AG09319 (cell line): ENCODE measurements around the gene TTYH3.

Experiments used
- DNase-seq: peaks from one replicate; pipeline ENCODE4 v3.0.0-alpha.2; 2010; ENCODE audit warnings: low read depth; ENCODE audit errors: extremely low read depth
- CTCF ChIP-seq: IDR thresholded peaks from 2 replicates; pipeline ENCODE4 v1.5.1; 2011; ENCODE audit warnings: low read depth, mild to moderate bottlenecking, inconsistent platforms, low read length, moderate library complexity

The TTYH3 gene

GRCh38 chr7:2644220-2644561 is 12.4 kb downstream of the TTYH3 start:
- TF ChIP-seq CTCF: no peak
- DNase-seq: no peak

GRCh38 chr7:2644562-2645273 is 12.9 kb downstream of the TTYH3 start:
- no peak for TF ChIP-seq CTCF

GRCh38 chr7:2645274-2645868 is 13.6 kb downstream of the TTYH3 start:
- TF ChIP-seq CTCF: no peak

More at GRCh38 chr7:2644562-2645273, 12.9 kb downstream of the TTYH3 start:
- no peak for DNase-seq

GRCh38 chr7:2646336-2646679 is 14.5 kb downstream of the TTYH3 start:
- no peak for DNase-seq
- TF ChIP-seq CTCF: no peak

More at GRCh38 chr7:2645274-2645868, 13.6 kb downstream of the TTYH3 start:
- no peak for DNase-seq

- DNase-seq: no peak
- no peak for TF ChIP-seq CTCF
These were observed 15.1 kb downstream of the TTYH3 start for GRCh38 chr7:2646680-2647571.

GRCh38 chr7:2647594-2648172 is 15.9 kb downstream of the TTYH3 start:
- TF ChIP-seq CTCF: no peak
- DNase-seq: no peak
